ENCODE data around the gene MYO5A.
"Not testable (repeated sequence)": the region's sequence is repeated elsewhere in the genome, so short reads cannot be mapped to it uniquely, and the experiment has no call there.

Gene MYO5A

DNA sequence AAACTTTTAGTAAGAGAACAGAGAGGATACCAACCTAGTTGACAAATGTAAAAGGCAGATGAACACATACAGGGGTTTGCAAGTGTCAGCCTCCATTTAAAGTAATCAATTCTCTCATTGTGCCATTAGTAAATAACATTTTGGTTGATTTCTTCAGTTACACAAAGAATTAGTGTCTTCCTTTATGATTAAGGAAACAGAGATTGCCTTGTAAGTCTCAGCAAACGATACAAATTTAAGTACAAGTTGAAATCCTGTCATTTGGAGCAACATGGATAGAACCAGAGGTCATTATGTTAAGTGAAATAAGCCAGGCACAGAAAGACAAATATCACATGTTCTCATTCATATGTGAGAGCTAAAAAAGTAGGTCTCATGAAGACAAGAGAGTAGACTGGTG is 26.1 kb downstream of the MYO5A start:
- no peak for DNase-seq

DNA sequence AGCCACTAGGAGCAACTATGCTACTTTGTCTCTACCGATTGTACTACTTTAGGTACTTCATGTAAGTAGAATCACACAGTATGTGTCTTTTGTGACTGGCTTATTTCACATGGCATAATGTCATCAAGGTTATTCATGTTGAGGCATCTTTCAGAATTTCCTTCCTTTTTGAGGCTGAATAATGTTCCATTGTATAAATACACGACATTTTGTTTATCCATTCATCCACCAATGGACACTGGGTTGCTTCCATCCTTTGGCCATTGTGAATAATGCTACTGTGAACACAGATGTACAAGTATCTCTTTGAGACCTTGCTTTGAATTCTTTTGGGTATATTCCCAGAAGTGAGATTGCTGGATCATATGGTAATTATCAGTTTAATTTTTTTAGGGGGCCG is 29.2 kb downstream of the MYO5A start:
- no peak for DNase-seq

DNA sequence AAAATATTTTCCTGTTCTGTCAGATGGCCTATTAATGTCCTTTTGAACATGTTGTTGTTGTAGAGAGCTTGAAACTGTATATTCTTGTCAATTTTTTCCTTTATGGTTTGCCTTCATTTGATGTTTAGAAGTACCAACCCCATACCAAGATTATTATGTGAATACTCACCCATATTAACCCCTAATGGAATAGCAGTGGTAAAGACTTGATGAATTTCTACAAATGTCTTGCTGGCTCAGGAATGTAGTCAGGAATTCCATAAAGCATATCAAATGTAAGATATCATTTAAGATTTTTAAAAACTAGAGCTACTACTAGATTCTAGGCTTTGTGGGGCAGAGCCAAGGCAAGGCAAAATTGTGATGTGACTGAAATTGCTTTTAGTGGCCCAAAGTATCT is 30.0 kb downstream of the MYO5A start:
- no peak for DNase-seq

DNA sequence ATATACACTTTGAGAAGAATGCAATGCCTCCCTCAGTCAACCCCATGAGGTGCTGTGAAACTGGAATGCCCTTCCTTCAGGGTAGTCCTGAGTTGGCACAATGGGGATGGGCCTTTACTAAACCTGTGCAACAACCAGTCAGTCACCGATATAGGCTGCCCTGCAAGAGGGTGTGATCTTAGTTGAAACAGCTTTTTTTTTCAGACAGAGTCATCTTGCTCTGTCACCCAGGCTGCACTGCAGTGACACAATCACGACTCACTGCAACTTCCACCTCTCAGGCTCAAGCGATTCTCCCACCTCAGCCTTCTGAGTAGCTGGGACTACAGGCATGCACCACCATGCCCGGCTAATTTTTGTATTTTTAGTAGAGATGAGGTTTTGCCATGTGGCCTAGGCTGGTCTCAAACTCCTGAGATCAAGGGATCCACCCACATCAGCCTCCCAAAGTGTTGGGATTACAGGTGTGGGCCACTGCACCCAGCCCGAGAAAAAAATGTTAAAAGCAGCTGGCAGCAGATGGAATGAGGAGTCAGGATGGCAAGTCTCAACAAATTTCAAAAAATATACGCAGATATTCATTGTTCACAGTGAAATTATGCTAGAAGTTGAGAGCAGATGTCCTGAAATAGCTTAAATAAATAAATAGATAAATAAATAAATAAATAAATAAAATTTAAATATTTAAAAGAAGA is 31.8 kb downstream of the MYO5A start:
- peak; percentile 75 for DNase-seq

DNA sequence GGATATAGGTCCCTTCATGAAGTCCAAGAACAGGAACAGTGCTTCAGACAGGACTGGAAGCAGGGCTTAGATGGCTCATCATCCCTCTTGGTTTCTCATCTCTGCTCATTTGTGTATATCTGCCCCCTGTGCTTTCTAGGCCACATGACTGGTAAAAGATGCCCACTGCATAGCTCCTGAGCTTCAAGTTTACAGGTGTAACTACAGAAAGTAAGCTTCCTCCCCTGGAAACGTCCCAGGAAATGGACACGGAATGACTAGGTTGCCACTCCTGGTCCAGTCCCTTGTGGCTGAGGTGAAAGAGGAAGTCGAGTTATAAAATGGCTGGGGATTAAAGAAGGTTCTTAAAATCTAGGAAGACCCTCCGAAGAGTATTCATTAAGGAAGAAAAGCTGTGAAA is 32.5 kb downstream of the MYO5A start:
- DNase-seq: no peak

DNA sequence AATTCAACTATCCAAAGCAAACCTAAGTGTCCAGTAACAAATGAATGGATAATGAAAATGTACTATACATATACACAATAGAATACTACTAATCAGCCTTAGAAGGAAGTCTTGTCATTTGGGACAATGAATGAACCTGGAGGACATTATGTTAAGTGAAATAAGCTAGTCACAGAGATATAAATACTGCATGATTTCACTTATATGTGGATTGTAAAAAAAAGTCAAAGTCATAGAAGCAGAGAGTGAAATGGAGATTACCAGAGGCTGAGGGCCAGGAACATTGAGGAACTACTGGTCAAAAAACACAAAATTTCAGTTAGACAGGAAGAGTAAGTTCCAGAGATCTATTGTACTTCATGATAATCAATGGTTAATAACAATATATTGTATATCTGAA is 33.6 kb downstream of the MYO5A start:
- no peak for DNase-seq

DNA sequence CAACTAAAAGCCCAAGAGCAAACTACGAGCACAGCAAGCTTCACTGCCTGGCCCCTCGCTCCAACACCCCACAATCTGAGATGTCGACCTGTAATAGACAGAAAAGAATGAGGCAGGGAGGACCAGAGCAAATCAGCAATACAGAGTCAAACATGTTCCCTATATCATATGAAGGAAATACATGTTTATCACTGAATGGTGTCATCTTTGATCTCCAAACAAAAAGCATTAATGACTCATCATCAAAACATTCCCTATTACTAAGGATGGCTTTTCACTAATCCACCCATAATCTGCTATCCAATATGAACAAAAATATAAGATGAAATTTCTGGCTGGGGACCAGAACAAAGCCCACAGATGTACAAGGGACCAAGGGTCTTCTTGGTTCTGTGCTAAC is 34.7 kb downstream of the MYO5A start:
- DNase-seq: no peak

DNA sequence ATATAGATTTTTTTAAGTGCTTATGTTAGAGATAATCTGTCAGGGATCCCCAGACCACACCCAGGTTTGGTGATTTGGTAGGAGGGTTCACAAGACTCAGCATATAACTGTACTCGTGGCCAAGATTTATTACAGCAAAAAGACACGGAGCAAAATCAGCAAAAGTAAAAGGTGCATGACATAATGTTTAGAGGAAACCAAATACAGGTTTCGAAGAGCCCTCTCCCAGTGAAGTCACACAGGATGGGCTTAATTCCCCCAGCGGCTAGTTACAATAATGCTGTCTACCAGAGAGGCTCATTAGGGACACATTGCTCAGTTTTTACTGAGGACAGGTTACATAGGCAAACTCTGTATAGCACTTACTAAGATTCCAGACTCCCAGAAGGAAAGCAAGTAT is 36.5 kb downstream of the MYO5A start:
- DNase-seq: no peak

DNA sequence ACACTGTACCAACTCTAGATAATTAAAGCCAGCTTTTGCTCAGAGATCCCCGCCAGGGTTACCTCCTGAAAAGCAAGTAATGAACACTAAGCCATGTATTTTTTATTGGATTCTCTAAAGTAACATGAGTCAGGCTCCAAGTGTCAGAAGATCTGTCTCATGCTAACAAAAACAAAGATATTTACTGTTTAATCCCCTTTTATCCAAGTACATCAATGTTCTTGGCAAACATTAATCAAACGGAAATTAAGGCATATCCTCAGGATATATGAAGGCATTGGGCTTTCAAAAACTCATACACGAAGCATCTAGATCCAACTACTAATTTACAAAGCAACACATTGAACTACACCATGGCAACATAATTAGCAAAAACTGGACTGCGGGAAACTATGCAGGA is 37.2 kb downstream of the MYO5A start:
- DNase-seq: no peak

DNA sequence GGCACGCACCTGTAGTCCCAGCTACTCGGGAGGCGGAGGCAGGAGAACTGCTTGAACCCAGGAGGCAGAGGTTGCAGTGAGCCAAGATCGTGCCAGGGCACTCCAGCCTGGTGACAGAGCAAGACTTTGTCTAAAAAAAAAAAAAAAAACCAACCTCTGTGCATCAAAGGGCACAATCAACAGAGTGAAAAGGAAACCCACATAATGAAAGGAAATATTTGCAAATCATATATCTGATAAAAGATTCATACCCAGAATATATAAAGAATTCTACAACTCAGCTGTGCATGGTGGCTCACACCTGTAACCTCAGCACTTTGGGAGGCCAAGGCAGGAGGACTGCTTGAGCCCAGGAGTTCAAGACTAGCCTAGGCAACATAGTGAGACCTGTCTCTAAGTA is 39.2 kb downstream of the MYO5A start:
- peak; percentile 68 for DNase-seq

DNA sequence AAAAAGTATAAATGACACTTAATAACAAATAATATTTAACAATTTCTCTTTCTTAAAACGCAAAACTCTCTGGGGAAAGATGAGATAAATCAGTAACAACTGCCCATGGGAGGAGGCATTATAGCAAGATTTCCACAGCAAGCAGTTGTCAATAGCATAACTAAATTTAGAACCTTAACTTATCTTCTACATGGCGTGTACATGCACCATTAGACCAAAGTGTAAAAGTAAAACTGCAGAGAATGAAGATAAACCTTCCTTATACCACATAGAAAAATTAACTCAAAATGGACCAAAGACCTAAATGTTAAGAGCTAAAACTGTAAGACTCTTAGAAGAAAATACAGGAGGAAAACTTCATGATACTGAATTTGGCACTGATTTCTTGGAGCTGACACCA is 39.9 kb downstream of the MYO5A start:
- no peak for DNase-seq

DNA sequence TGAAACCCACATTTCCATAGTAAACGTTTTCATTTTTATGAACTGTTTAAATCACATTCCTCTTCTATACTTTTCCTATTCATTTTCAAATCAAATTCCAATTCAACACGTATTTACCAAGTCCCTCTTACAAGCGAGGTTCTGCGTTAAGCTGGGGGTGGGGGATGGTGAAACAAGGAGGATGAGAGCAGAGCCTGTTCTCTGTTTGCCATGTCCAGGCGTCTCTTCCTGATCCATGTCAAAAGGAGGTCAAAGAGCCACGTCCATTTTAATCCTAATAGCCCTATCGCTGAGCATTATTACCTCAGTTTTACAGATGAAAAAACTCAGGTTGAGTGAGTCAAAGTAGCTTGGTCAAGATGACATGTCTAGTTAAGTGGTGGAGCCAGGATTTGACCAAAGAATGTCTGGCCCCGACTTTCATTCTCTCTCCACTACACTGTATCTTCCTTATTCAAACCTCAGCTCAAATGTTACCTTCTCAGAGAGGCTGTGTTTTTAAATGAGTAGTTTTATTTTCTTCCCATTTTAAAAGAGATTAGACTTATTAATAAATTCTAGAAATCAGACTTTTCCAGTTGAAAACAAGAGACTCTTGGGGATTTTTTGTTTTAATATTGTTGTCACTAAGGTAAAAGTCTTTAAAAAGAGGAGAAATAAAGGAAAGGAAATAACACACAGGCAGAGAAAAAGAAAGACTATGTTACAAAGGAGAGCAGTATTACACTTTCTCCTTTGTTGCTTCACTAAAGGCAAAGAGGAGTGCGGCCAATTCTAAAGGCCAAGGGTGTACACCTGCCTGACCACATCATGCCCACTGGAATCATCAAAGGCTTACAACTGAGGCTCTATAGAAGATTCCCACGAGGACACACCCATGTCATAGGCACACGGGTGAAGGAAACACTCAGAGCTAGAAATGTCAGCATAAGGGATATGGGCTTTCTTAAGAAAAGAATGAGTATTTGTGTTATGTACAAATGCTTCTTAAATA is 42.4 kb downstream of the MYO5A start:
- DNase-seq: no peak

DNA sequence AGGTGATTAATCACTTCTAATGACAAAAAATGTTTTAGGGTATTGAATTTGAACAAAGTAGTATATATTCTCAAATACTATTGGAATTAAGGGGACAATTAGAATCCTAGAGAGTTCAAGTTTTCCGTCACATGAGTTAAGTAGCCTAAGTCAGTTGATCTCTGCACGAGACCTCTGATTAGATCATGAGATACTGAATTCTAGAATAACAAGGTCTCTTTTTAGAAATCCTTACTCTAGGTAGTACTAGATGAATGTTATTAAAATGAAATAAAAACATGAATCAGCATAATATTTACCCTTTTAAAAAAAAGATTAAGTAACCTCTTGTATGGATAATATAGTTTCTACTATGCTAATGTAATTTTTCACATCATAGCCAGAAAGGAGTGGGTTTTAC is 43.4 kb downstream of the MYO5A start:
- no peak for DNase-seq

DNA sequence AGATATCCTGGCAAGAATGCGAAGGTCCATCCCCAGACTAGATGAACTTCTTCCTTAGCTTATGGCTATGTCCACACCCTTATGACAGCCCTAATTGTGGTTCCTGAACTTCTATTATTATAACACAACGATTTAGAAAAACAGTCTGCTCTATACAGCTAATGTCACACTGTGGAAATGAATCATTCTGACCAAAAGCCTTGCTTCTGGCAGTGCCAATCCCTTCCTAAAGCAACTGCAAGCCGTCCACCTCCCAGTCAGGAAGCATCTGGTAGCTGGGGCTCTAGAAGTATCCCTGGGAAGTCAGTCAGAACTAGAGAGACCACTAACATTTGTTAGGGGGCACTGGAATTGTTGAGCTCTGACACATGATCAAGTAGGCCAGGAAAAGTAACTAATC is 45.0 kb downstream of the MYO5A start:
- no peak for DNase-seq

DNA sequence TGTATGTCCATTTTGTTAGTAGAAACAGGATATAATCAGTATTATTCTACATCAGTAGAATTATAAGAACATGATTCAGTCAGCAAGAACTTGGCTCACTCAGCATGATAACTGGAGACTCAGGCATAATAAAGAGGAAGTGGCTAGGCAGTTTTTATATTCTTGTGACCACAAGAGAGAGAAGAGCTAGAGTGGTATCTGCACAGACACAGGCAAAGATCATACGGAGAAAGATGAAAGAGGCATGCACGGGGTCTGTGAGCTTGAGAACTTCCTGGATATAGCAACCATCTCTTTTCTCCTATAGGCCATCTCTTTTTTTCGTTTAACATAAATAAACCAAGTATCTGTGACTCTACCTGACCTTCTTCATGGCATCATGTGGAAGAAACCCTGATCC is 46.8 kb downstream of the MYO5A start:
- peak; percentile 74 for DNase-seq

DNA sequence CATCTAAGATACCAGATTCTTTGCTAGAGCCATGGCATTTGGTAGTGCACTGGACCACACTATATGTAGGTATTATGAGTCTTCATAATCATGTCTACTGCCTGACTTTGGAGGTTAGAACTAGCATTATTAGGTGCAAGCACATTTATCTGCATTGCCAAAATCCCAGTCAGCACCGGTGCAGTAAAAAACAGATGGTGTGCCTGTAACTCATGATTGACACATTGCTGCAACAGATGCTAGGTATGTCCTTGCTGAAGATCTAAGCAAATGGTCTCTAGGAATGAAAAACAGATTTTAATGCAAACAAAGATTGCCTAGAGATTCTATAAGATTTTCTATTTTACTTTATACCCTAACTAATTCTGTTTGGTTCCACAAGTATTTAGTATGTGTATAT is 47.7 kb downstream of the MYO5A start:
- DNase-seq: no peak

DNA sequence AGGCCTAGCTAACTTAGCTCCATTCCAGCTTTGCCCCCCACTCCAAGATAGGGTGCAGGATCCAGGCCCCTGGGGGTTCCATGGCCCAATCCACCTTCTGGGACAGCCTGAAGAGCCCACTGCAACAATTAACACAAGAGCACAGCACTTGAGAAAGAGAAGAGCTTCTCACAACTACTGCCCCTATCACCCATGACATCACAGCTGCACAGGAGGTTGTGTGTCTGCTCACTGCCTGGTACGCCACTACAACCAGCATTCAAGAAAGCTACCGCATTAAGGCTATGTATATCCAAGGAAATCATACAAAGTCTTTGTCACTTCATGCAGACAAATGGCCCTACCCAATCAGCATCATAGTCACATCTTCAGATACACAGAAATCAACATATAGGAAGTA is 62.0 kb downstream of the MYO5A start:
- DNase-seq: no peak

DNA sequence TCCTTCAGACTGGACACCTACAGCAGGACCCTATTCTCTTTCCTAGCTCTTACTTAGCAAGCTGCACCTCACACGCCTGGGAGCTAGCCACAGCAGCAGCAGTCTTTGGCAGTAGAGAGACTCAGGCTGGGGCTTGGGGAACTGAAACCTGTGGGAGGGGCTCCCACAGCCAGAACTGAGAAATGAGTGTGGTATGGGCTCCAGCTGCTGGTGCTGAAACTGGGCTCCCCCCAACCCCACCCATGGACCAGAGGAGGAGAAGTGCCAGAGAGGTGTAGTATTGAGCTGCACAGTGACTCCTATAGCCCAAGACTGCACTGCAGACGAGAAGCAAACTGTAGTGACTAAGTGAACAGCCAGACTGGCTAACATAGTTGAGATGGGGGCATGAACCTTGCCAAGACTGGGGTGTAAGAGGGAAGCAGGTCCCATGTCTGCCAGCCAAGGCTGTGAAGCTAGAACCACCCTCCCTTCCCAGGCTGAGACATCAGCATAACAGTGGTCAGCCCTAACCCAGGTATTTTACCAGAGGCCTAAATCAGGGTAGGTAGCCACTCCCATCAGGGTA is 62.5 kb downstream of the MYO5A start:
- peak; percentile 82 for DNase-seq

DNA sequence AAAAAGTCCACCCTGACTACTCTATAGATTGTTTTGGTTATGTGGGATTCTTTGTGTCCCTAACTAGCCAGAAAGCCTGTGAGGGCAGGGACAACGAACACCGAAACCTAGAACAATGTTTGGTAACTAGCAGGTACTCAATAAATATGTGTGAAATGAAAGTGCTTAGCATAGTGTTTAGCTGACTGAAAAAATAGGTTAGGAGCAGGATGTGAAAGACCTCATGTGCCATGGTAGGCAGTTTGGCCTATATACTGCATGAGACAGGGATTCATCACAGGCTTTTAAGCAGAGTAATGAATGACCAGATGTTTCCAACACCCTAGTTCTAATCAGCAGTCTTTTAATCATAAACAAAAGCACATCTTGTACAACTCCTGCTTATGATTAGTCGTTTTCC is 64.2 kb downstream of the MYO5A start:
- DNase-seq: no peak

DNA sequence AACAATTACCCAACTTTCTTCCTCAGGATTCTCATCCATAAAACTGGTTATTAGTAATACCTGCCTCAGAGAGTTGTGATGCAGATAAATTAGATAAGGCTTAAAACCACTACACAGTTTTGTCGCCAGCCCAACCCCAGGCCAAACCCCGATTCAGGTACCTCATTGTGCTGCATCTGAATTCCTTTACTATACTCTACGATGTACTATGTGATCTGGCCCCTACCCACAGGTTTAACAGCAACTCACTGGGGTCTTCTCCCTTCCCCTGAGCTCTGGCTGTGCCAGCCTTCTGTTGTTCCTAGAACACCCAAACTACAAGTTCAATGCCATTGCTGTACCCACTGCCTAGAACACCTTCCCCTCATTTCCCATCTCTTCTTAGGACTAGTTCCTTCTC is 64.6 kb downstream of the MYO5A start:
- no peak for DNase-seq

DNA sequence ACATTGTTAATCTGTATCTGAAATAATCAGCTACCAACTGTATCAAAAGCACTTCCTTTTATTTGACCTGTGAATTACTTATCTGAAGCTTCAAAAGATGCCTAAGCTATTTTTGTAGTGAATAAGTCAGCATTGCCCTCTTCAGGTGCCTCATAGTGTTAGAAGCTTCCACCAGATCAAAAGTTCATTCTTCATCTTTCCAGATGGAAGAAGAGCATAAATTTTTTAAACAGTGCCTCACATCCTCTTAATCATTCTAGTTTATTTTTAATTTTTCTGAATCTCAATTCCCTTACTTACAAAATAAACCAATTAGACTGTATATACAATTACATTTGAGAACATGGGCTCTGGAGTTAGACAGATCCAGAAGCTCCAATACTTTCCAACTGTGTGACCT is 65.0 kb downstream of the MYO5A start:
- no peak for DNase-seq

DNA sequence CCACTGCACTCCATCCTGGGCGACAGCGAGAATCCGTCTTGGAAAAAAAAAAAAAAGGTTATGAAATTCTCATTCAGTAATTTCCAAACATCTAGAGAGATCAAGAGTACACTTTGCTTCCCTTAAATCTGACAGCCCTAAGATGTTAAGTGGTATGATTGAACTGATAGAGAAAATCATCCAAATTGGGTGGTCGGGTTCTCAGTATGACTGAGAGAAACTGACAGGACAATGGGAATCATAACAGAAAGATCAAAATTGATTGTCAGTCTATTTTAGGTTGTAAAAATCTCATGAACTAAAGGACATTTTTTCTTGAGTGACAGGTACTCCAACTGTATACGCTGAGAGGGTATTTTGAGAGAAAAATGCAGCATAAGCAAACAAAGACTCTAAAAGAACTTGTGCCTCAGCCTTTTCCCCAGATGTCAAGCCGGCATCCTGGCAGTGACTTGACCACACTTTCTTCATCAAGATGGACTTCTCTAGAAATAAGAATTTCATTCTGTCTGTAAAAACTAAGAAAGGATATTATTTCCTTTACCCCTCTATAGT is 65.8 kb downstream of the MYO5A start:
- no peak for DNase-seq

DNA sequence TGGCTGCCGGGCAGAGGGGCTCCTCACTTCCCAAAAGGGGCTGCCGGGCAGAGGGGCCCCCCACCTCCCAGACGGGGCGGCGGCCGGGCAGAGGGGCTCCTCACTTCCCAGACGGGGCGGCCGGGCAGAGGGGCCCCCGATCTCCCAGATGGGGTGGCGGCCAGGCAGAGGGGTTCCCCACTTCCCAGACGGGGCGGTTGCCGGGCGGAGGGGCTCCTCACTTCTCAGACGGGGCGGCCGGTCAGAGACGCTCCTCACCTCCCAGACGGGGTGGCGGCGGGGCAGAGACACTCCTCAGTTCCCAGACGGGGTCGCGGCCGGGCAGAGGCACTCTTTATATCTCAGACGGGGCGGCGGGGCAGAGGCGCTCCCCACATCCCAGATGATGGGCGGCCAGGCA is 69.0 kb downstream of the MYO5A start:
- not testable (repeated sequence) for DNase-seq

DNA sequence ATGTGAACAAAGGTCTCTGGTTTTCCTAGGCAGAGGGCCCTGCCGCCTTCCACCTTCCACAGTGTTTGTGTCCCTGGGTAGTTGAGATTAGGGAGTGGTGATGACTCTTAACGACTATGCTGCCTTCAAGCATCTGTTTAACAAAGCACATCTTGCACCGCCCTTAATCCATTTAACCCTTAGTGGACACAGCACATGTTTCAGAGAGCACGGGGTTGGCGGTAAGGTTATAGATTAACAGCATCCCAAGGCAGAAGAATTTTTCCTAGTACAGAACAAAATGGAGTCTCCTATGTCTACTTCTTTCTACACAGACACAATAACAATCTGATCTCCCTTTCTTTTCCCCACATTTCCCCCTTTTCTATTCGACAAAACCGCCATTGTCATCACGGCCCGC is 69.4 kb downstream of the MYO5A start:
- DNase-seq: not testable (repeated sequence)
